GM12892 (cell line): ENCODE measurements around the gene TMEM259.

Experiments used
- POLR2A ChIP-seq: IDR thresholded peaks from 2 replicates; pipeline ENCODE4 v1.6.1; 2011; ENCODE audit warnings: low read depth, low read length, control low read depth
- POLR2AphosphoS5 ChIP-seq: IDR thresholded peaks from 2 replicates; pipeline ENCODE4 v1.6.1; 2011; ENCODE audit warnings: low read depth, low read length, control low read depth

DNA sequence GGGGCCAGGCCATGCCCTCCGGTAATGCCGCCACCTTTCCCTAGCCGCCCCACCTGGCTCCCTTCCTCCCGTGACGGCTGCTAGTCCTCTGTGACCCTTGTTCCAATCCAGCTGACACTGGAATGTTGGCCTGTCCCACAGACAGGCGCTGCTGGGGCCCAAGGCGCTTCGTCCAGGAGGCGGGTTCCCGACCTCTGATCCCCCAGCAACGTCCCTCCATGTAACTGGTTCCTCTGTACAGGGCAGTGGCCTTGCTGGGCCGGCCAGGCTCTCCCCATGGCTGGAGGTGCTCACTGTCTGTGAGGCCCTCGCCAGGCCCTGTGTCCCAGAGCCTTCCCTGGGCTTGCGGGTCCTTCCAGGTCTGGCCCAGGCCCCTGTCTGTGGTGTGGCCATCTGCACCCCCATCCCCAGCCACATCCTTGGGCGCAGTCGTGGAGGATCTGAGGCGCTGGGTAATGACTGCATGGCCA is 27.5 kb downstream of the TMEM259 start:
- TF ChIP-seq POLR2A (no peak), POLR2AphosphoS5 (no peak)
